Tibial artery (tissue), 4 donors: ENCODE data around the gene PLEKHD1.

Experiments used
- DNase-seq, 2 donors: peaks; one replicate each; pipeline ENCODE4 v3.0.0-alpha.2; 2019
- H3K27ac ChIP-seq, 2 donors: fragments of 200-600 bp; sonication (generic) in 1 of 2; 1 replicate in 1 of 2; 2 replicates in 1 of 2; pipeline ENCODE4 v1.5.1; 2018 to 2019; ENCODE audit warnings: mild to moderate bottlenecking in 1 of 2
- H3K27me3 ChIP-seq, 2 donors: fragments of 200-600 bp; sonication (generic) in 1 of 2; one replicate each; pipeline versions ENCODE4 v1.5.1 to v1.6.0; 2016 to 2019
- H3K36me3 ChIP-seq, 3 donors: fragments of 200-600 bp; sonication (generic) in 2 of 3; one replicate each; pipeline ENCODE4 v1.5.1; 2016 to 2019; ENCODE audit warnings: mild to moderate bottlenecking in 2 of 3
- H3K4me1 ChIP-seq, 4 donors: fragments of 200-600 bp; sonication (generic) in 2 of 4; 1 replicate in 3 of 4; 2 replicates in 1 of 4; pipeline ENCODE4 v1.5.1; 2016 to 2019
- H3K4me3 ChIP-seq, 2 donors: fragments of 200-600 bp; sonication (generic) in 1 of 2; 1 replicate in 1 of 2; 2 replicates in 1 of 2; pipeline ENCODE4 v1.5.1; 2018 to 2019; ENCODE audit warnings: mild to moderate bottlenecking in 2 of 2
- H3K9me3 ChIP-seq, 3 donors: fragments of 200-600 bp; sonication (generic) in 1 of 3; one replicate each; pipeline ENCODE4 v1.5.1; 2016 to 2019
- intact Hi-C: fragments of 100-400 bp; cut with DNase I; formaldehyde crosslinking; loops from one replicate; pipeline ENCODE4 v1.15.0; 2023; ENCODE audit warnings: low total_unique reads
- TF ChIP-seq, protein P1 (sequence below), 2 experiments: fragments of 200-600 bp in 1 of 2; fragments of 450-650 bp in 1 of 2; IDR thresholded peaks; one replicate each; pipeline ENCODE4 v1.5.1; 2017 to 2019; ENCODE audit warnings: antibody characterized with exemption in 2 of 2, mild to moderate bottlenecking in 1 of 2, moderate library complexity in 1 of 2

Gene PLEKHD1

DNA sequence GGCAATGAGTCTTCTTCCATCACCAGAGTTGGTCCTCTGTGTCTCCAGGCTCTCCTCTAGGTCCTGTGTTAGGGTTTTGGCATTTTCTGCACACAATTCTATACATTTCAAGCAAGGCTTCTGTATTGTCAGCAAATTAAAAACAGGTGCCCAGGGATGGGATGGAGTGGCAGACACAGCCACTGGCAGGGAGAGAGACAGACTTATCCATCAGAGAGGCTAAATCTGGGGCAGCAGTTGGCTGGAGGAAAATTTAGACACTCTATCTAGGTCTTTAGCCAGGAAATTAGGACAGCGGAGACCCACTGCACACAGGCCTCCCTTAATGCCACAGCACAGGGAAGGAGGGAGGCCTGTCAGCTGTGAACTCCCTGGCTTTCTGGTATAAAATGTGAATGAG is 20.2 kb downstream of the PLEKHD1 start:
- DNase-seq = no peak
- TF ChIP-seq, protein P1, sequence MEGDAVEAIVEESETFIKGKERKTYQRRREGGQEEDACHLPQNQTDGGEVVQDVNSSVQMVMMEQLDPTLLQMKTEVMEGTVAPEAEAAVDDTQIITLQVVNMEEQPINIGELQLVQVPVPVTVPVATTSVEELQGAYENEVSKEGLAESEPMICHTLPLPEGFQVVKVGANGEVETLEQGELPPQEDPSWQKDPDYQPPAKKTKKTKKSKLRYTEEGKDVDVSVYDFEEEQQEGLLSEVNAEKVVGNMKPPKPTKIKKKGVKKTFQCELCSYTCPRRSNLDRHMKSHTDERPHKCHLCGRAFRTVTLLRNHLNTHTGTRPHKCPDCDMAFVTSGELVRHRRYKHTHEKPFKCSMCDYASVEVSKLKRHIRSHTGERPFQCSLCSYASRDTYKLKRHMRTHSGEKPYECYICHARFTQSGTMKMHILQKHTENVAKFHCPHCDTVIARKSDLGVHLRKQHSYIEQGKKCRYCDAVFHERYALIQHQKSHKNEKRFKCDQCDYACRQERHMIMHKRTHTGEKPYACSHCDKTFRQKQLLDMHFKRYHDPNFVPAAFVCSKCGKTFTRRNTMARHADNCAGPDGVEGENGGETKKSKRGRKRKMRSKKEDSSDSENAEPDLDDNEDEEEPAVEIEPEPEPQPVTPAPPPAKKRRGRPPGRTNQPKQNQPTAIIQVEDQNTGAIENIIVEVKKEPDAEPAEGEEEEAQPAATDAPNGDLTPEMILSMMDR (IDR thresholded peaks at IDR 0.05) = no peak

DNA sequence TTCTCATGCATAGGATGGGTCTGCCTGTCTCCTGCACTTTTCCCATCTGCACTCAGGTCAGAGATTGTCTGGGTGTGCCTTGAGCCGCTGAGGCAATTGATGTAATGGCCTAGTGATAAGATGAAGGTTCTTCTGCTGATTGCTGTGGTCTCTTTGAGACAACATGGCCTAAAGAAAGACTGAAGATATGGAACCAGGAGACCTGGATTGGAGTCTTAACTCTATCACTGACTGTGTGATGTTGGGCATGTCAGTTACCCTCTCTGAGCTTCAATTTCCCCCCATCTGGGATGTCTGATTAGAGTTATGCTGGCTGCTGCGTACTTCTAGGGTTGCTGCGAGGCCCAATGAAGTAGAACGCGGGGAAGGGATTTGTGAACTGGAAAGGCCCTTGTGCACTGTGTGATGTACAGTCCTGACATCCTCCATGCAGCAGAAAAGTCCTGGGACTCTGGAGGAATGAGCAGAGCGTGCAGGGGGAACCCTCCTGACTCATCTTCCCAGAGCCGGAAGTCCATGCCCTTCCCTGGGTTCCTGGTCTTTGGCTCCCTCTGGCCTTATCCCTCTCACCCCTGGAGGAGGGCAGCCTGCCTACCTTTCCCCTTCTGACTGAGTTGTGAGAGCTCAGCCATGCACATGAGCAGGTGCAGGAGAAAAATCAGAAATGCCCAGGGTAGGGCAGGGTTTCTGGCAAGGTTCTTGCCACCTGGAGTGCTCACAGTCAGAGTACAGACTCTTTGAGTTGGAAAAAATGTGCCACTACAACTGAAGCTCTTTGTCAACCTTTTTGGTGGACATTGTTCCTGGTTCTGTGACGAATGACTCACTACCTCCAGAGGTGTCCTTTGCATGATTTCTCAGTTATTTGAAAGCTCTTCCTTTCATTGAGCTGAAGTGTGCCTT is 21.1 kb downstream of the PLEKHD1 start:
- H3K4me3 ChIP-seq = no peak overlapping the region
- TF ChIP-seq, protein P1 (IDR thresholded peaks at IDR 0.05) = no peak
- no peaks in the 10 kb centered on the region for H3K27me3 ChIP-seq
- peak in 1 of 2 donors; percentile 4 for DNase-seq
- peaks cover 0 to 11% (median 8%) of the 10 kb centered on the region in 4 donors for H3K4me1 ChIP-seq
- no peak overlapping the region for H3K27ac ChIP-seq
- no peaks in the 10 kb centered on the region for H3K36me3 ChIP-seq
- no peaks in the 10 kb centered on the region for H3K9me3 ChIP-seq
- intact Hi-C loops = no loop called here

More for the DNA sequence above, 20.2 kb downstream of the PLEKHD1 start:
- Histone ChIP-seq H3K4me3 (no peak overlapping the region), H3K27me3 (no peaks in the 10 kb centered on the region), H3K9me3 (no peaks in the 10 kb centered on the region), H3K36me3 (no peaks in the 10 kb centered on the region), H3K27ac (no peak overlapping the region), H3K4me1 (peaks cover 0 to 11% (median 8%) of the 10 kb centered on the region in 4 donors)
- intact Hi-C loops = no loop called here

DNA sequence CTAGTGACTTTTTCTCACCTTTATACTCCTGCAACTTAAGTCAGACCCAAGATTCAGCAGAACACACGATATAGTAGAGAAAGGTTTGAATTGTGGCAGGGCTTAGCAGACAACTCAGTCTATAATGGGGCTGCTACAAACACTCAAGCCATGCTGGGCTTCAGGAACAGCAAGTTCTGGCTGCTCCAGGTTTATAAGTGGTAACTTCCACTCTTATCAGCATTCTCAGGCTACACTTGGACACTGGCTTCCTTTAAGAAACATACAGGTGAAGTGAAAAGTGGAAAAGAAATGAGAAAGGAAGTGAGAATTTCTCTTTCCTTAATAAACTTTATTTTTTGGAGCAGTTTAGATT is 21.7 kb downstream of the PLEKHD1 start:
- Histone ChIP-seq H3K4me3 (no peak overlapping the region), H3K27me3 (no peaks in the 10 kb centered on the region), H3K27ac (no peak overlapping the region), H3K9me3 (no peaks in the 10 kb centered on the region), H3K36me3 (no peaks in the 10 kb centered on the region), H3K4me1 (peaks cover 0 to 7% (median 6%) of the 10 kb centered on the region in 4 donors)
- TF ChIP-seq, protein P1 (IDR thresholded peaks at IDR 0.05) = no peak
- intact Hi-C loops = no loop called here
- DNase-seq = no peak

DNA sequence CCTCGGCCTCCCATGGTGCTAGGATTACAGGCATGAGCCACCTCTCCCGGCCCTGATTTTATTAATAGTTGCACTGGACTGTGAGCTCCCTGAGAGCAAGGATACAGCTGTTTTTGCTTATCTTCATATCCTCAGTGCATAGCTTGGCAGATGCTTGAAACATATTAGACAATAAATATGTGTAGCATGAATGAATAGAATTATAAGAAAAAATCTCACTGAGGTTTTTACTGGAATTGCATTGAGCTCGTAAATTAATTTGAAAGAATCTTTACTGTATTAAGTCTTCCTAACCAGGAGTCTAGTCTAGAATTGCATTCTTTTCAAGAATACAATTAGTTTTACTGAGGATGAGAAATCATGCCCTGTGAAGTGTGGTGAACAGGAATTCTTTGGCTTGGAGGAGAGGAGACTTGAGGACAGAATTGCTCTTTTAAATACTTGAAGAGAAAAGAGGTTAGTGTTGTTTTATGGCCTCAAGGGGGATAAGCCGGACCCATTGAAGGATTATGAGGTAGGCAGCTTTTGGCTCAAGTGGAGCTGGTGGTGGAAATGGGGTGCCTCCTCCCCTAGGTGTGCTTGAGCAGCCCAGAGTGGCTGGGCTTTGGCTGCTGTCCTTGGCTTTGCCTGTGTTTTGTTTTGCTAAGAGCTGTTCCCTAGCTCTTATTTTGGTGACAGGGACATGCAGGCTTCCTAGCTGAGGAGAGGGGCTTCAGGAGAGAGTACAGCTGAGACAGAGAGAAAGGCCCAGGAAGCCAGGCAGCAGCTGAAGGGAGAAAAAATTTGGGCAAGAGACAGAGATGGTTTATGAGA is 34.0 kb downstream of the PLEKHD1 start:
- TF ChIP-seq, protein P1 (IDR thresholded peaks at IDR 0.05) = no peak
- H3K27ac ChIP-seq = no peak overlapping the region
- no peaks in the 10 kb centered on the region for H3K4me1 ChIP-seq
- no peaks in the 10 kb centered on the region for H3K9me3 ChIP-seq
- no peaks in the 10 kb centered on the region for H3K36me3 ChIP-seq
- no peak overlapping the region for H3K4me3 ChIP-seq
- no peak for DNase-seq
- H3K27me3 ChIP-seq = peaks cover 0 to 11% of the 10 kb centered on the region in 2 donors
- intact Hi-C loops = no loop called here

DNA sequence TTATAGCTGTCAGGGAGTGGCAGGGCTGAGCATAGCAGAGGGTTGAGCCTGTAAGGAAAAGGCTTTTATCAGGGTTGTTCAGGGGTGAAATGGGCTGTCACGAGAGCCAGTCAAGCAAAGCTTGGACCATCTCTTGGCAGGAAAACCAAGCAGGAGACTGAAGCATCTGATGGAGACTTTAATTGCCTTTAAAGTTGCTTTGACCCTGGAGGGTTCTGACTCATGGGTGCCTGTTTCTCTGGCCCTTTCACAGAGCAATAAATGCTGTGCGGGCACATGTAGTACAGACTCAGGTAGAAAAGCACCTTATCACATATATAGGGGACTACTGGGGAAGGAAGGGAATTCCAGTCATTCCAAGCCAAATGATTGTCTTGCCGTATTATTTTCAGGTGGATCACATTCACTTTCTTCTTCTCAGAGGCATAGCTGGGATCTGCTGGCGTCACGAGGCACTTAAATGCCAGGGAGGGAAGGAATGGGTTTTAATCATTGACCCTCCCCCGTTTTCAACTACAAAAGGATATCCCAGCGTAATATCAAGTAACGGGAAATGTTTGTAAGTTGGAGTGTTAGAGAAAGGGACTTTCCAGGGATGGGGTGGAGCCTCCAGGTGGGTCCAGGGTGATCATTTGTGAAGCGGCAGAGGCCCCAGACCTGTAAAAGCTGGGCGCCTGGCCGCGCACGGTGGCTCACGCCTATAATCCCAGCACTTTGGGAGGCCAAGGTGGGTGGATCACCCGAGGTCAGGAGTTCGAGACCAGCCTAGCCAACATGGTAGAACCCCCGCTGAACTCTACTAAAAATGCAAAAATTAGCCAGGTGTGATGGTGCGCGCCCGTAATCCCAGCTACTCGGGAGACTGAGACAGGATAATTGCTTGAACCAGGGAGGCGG is 34.9 kb downstream of the PLEKHD1 start:
- TF ChIP-seq, protein P1 (IDR thresholded peaks at IDR 0.05) = no peak
- H3K27me3 ChIP-seq = peaks cover 0 to 11% of the 10 kb centered on the region in 2 donors
- H3K9me3 ChIP-seq = no peaks in the 10 kb centered on the region
- H3K4me3 ChIP-seq = no peak overlapping the region
- no peaks in the 10 kb centered on the region for H3K36me3 ChIP-seq
- intact Hi-C loops = no loop called here
- no peaks in the 10 kb centered on the region for H3K4me1 ChIP-seq
- no peak for DNase-seq
- H3K27ac ChIP-seq = no peak overlapping the region
